Upper lobe of right lung (tissue), 1 donor: Measurements from ENCODE around the gene PDE1C. TPM values are rescaled to one million over a fixed set of nuclear protein-coding genes. Genes with fewer than 3 reads are reported as not detected.

ENCODE experiments used
- ATAC-seq: fragments of 200-7000 bp; cut with Tn5 transposase; one replicate; pipeline ENCODE4 v1.9.1; 2020; ENCODE audit warnings: mild to moderate bottlenecking, moderate library complexity
- DNase-seq: peaks from one replicate; pipeline ENCODE4 v3.0.0-alpha.2; 2020
- H3K27ac ChIP-seq: fragments of 200-600 bp; one replicate; pipeline ENCODE4 v1.8.0; 2022
- H3K27me3 ChIP-seq: fragments of 200-600 bp; one replicate; pipeline ENCODE4 v1.8.0; 2022; ENCODE audit warnings: mild to moderate bottlenecking
- H3K36me3 ChIP-seq: fragments of 200-600 bp; one replicate; pipeline ENCODE4 v1.8.0; 2022
- H3K4me1 ChIP-seq: fragments of 200-600 bp; one replicate; pipeline ENCODE4 v1.8.0; 2022
- H3K4me3 ChIP-seq: fragments of 200-600 bp; one replicate; pipeline ENCODE4 v1.8.0; 2022; ENCODE audit warnings: mild to moderate bottlenecking
- H3K9me3 ChIP-seq: fragments of 200-600 bp; one replicate; pipeline ENCODE4 v1.8.0; 2022
- CTCF ChIP-seq: fragments of 200-600 bp; IDR thresholded peaks from one replicate; pipeline ENCODE4 v1.8.0; 2022; ENCODE audit warnings: antibody characterized with exemption
- intact Hi-C: fragments of 100-400 bp; cut with DNase I; formaldehyde crosslinking; loops from one replicate; pipeline ENCODE4 v1.11.0; 2022
- total RNA-seq: library from RNA; stranded (reverse); fragmentation: NEBNext Ultra II Directional; extraction: Animal tissue kit (Norgen Biotek cat#: 25700); gene quantifications from one replicate; pipeline ENCODE4 v1.2.1, GENCODE V29; 2021
- donor health status: DM: no; HTN: yes; CAD: no; lungs with severe emphysema.

Gene PDE1C
- total RNA-seq, 1 donor from 2014 or later, result 13.0 TPM

DNA sequence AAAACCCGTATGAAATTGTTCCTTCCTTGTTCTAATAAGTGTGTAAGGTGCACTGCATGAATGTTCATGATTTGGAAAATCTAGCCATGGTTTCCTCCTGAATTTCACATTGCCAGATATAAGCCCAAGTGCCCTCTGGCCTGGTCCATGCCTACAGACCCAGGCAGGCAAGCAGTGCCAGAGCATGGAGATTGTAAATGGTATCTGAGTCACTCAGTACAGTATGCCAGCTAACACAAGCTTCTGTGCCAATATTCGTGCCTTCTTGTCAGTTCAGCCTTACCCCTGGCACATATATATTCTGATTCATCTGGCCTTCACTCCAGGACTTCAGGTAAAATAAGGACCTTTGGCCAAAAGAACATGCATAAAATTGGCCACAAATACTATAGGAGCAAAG is 38.4 kb upstream of the PDE1C start:
- no peak for DNase-seq
- H3K36me3 ChIP-seq, result no peaks in the 10 kb centered on the region

DNA sequence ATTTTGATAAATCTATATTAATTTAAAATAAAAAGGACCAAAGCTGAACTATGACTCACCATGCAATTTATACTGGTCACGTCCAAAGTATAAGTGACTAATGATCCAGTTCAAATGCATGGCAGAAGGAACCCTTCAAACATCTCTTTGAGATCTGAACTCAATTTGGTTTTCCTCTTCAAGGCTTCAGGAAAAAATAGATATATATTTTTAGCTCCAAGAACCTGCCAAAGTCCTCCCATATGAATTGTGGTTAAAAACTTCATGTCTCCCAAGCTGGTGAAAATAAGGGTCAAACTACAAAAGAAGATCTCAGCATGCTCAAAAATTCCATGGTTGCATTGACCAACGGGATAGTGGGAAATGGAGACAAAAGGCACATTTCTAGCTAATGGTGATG is 34.6 kb upstream of the PDE1C start:
- no peak for ATAC-seq
- no peak overlapping the region for H3K27ac ChIP-seq
- TF ChIP-seq CTCF, result no peak
- intact Hi-C loops, result no loop called here
- no peaks in the 10 kb centered on the region for H3K27me3 ChIP-seq
- DNase-seq, result no peak
- no peaks in the 10 kb centered on the region for H3K4me1 ChIP-seq
- H3K36me3 ChIP-seq, result no peaks in the 10 kb centered on the region
- peaks cover 9% of the 10 kb centered on the region for H3K9me3 ChIP-seq
- H3K4me3 ChIP-seq, result no peak overlapping the region

More for the DNA sequence above, 38.4 kb upstream of the PDE1C start:
- TF ChIP-seq CTCF, result no peak
- H3K4me1 ChIP-seq, result no peaks in the 10 kb centered on the region
- no peaks in the 10 kb centered on the region for H3K27me3 ChIP-seq
- H3K4me3 ChIP-seq, result no peak overlapping the region
- H3K27ac ChIP-seq, result no peak overlapping the region
- peaks cover 9% of the 10 kb centered on the region for H3K9me3 ChIP-seq
- intact Hi-C loops, result no loop called here
- ATAC-seq, result no peak

DNA sequence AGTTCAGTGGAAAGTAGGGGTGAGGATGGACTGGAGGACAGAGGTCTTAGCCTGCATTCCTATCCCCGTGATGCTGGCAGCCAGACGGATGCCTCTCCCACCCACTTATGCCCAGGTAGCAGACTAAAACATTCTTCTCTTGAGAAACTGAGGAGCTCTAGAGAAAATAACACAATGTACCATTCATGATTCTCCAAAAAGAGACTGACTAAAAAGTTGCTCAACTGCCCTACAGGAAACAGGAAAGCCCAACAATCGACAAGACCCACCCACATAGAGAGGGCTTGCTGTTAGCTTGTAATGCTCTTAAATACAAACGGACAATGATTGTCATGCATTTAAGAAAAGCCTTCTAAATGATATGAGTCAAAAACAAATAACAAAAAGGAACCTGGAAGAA is 33.2 kb upstream of the PDE1C start:
- DNase-seq (no peak), ATAC-seq (no peak)
- Histone ChIP-seq H3K4me3 (no peak overlapping the region), H3K36me3 (no peaks in the 10 kb centered on the region), H3K4me1 (no peaks in the 10 kb centered on the region), H3K27me3 (no peaks in the 10 kb centered on the region), H3K27ac (no peak overlapping the region), H3K9me3 (peaks cover 9% of the 10 kb centered on the region)
- no peak for TF ChIP-seq CTCF
- intact Hi-C loops, result no loop called here

DNA sequence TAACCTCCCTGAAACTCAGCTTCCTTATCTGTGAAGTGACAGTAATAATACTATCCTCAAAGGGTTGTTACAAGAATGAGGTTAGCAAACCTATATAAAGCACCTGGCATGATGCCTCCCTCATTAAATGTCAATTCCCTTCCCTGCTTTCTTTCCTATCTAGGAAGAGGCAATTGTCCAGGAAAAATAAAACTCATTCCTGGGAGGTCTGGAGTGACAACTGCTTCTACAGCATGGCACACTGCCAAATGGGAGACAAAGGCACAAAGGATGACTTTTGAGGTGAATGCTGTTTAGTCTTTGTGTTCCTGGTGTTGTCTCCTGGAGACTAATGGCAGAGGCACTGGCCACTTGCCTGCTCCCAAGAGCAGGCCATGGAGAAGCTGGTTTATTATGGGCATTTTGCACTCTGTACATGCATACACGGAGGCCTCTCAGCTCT is 32.2 kb upstream of the PDE1C start:
- DNase-seq (no peak), ATAC-seq (no peak)
- intact Hi-C loops, result no loop called here
- Histone ChIP-seq H3K9me3 (peaks cover 9% of the 10 kb centered on the region), H3K4me1 (no peaks in the 10 kb centered on the region), H3K4me3 (no peak overlapping the region), H3K27ac (no peak overlapping the region), H3K36me3 (no peaks in the 10 kb centered on the region), H3K27me3 (no peaks in the 10 kb centered on the region)
- no peak for TF ChIP-seq CTCF

GRCh38 chr7:32100407-32100907 is 30.2 kb upstream of the PDE1C start:
- TF ChIP-seq CTCF, result no peak
- no peak for DNase-seq
- intact Hi-C loops, result no loop called here
- no peaks in the 10 kb centered on the region for H3K9me3 ChIP-seq
- no peak overlapping the region for H3K4me3 ChIP-seq
- H3K36me3 ChIP-seq, result no peaks in the 10 kb centered on the region
- no peaks in the 10 kb centered on the region for H3K4me1 ChIP-seq
- H3K27me3 ChIP-seq, result no peaks in the 10 kb centered on the region
- ATAC-seq, result no peak
- H3K27ac ChIP-seq, result no peak overlapping the region

DNA sequence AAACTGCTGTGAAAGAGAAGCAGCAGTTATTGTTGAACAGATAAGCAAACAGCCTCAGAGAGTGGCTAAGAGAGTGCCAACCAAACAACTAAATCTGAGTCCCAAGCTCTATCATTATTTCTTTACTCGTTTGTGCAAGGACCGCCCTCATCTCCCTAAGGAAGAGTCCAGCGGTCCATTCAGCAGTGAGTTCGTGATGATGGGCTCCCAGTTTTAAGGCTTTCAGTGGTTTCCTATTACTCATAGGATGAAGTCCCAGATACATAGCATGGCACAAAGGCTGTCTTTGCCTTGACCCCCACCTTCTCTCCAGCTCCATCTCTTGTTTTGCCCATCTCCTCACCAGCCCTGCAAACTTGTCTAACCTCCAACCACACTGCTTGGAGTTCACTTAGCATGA is 24.3 kb upstream of the PDE1C start:
- H3K36me3 ChIP-seq, result no peaks in the 10 kb centered on the region
- H3K4me3 ChIP-seq, result no peak overlapping the region
- TF ChIP-seq CTCF, result no peak
- DNase-seq (no peak), ATAC-seq (no peak)
- no peaks in the 10 kb centered on the region for H3K9me3 ChIP-seq
- H3K27ac ChIP-seq, result no peak overlapping the region
- intact Hi-C loops, result no loop called here
- no peaks in the 10 kb centered on the region for H3K27me3 ChIP-seq
- no peaks in the 10 kb centered on the region for H3K4me1 ChIP-seq
